H9 (cell line): ENCODE measurements around the gene CNDP2. TPM values are rescaled to one million over a fixed set of nuclear protein-coding genes. Genes with fewer than 3 reads are reported as not detected.

Source experiments
- DNase-seq: peaks from one replicate; pipeline ENCODE4 v3.0.0-alpha.2; 2017
- H2AFZ ChIP-seq: one replicate; pipeline ENCODE4 v1.6.1; 2013; ENCODE audit warnings: mild to moderate bottlenecking, low read length, control low read depth, moderate library complexity
- H2AK5ac ChIP-seq: 2 replicates; pipeline ENCODE4 v1.6.1; 2013; ENCODE audit warnings: low read length, control low read depth, mixed read lengths; ENCODE audit not compliant: insufficient read length
- H2BK120ac ChIP-seq: one replicate; pipeline ENCODE4 v1.6.1; 2013; ENCODE audit warnings: low read depth, mild to moderate bottlenecking, low read length, control low read depth, inconsistent platforms; ENCODE audit not compliant: poor library complexity, severe bottlenecking
- H2BK12ac ChIP-seq: 2 replicates; pipeline ENCODE4 v1.6.1; 2013; ENCODE audit warnings: low read length, control low read depth, mixed read lengths, low read depth; ENCODE audit not compliant: insufficient read length
- H2BK15ac ChIP-seq: 2 replicates; pipeline ENCODE4 v1.6.1; 2013; ENCODE audit warnings: low read depth, low read length, control low read depth
- H2BK20ac ChIP-seq: one replicate; pipeline ENCODE4 v1.6.1; 2013; ENCODE audit warnings: low read depth, mild to moderate bottlenecking, low read length, control low read depth, inconsistent platforms; ENCODE audit not compliant: poor library complexity, severe bottlenecking
- H2BK5ac ChIP-seq: 2 replicates; pipeline ENCODE4 v1.6.1; 2013; ENCODE audit warnings: low read length, control low read depth, mixed read lengths; ENCODE audit not compliant: insufficient read length
- H3K14ac ChIP-seq: 2 replicates; pipeline ENCODE4 v1.6.1; 2013; ENCODE audit warnings: low read length, control low read depth; ENCODE audit not compliant: insufficient read depth
- H3K18ac ChIP-seq: 2 replicates; pipeline ENCODE4 v1.6.1; 2013; ENCODE audit warnings: low read depth, mild to moderate bottlenecking, mixed read lengths, low read length, control low read depth; ENCODE audit not compliant: insufficient read length
- H3K23ac ChIP-seq: 2 replicates; pipeline ENCODE4 v1.6.1; 2013; ENCODE audit warnings: low read length, control low read depth, mixed read lengths, low read depth; ENCODE audit not compliant: insufficient read length
- H3K23me2 ChIP-seq: 2 replicates; pipeline ENCODE4 v1.6.1; 2013; ENCODE audit warnings: low read depth, mild to moderate bottlenecking, mixed read lengths, low read length, control low read depth; ENCODE audit not compliant: insufficient read length, poor library complexity, severe bottlenecking
- H3K27ac ChIP-seq: 2 replicates; pipeline ENCODE4 v1.5.1; 2013; ENCODE audit warnings: low read length, control low read depth, mixed read lengths, low read depth; ENCODE audit not compliant: insufficient read length
- H3K27me3 ChIP-seq: 2 replicates; pipeline ENCODE4 v1.6.1; 2013; ENCODE audit warnings: low read length, control low read depth, inconsistent platforms; ENCODE audit not compliant: insufficient read depth
- H3K4ac ChIP-seq: 2 replicates; pipeline ENCODE4 v1.6.1; 2013; ENCODE audit warnings: low read depth, mild to moderate bottlenecking, control low read depth, inconsistent platforms, low read length, moderate library complexity
- H3K4me1 ChIP-seq: 2 replicates; pipeline ENCODE4 v1.6.1; 2013; ENCODE audit warnings: low read length, control low read depth, inconsistent platforms; ENCODE audit not compliant: insufficient read depth
- H3K4me2 ChIP-seq: 2 replicates; pipeline ENCODE4 v1.6.1; 2013; ENCODE audit warnings: low read length, control low read depth, mixed read lengths; ENCODE audit not compliant: insufficient read length, insufficient read depth
- H3K56ac ChIP-seq: 2 replicates; pipeline ENCODE4 v1.6.1; 2013; ENCODE audit warnings: low read depth, mild to moderate bottlenecking, mixed read lengths, low read length, control low read depth; ENCODE audit not compliant: insufficient read length
- H3K79me1 ChIP-seq: 2 replicates; pipeline ENCODE4 v1.6.1; 2013; ENCODE audit warnings: low read depth, mild to moderate bottlenecking, moderate library complexity, low read length, control low read depth, inconsistent platforms; ENCODE audit not compliant: insufficient read depth, poor library complexity, severe bottlenecking
- H3K79me2 ChIP-seq: 2 replicates; pipeline ENCODE4 v1.6.1; 2013; ENCODE audit warnings: low read length, control low read depth, inconsistent platforms; ENCODE audit not compliant: insufficient read depth
- H3K9ac ChIP-seq: 2 replicates; pipeline ENCODE4 v1.6.1; 2013; ENCODE audit warnings: low read length, control low read depth, mixed read lengths; ENCODE audit not compliant: insufficient read length; ENCODE audit errors: extremely low read depth
- H3K9me3 ChIP-seq: one replicate; pipeline ENCODE4 v1.6.1; 2013; ENCODE audit warnings: low read depth, low read length, inconsistent platforms; ENCODE audit not compliant: control insufficient read depth
- H3T11ph ChIP-seq: one replicate; pipeline ENCODE4 v1.6.1; 2013; ENCODE audit warnings: mild to moderate bottlenecking, low read length, control low read depth, inconsistent platforms
- H4K20me1 ChIP-seq: one replicate; pipeline ENCODE4 v1.6.1; 2013; ENCODE audit not compliant: control insufficient read depth, insufficient read length, insufficient read depth
- H4K5ac ChIP-seq: 2 replicates; pipeline ENCODE4 v1.6.1; 2013; ENCODE audit warnings: low read depth, mild to moderate bottlenecking, mixed read lengths, low read length, control low read depth; ENCODE audit not compliant: insufficient read length
- H4K8ac ChIP-seq: replicated peaks from 2 replicates; pipeline ENCODE4 v1.6.1; 2013; ENCODE audit warnings: low read length, control low read depth, mixed read lengths, low read depth; ENCODE audit not compliant: insufficient read length
- H4K91ac ChIP-seq: 2 replicates; pipeline ENCODE4 v1.6.1; 2013; ENCODE audit warnings: low read depth, mild to moderate bottlenecking, moderate library complexity, mixed read lengths, low read length, control low read depth; ENCODE audit not compliant: insufficient read length
- H3K27ac Mint-ChIP-seq, 3 experiments: 2 replicates in 2 of 3; 3 replicates in 1 of 3; pipeline ENCODE4 v1.8.0; 2020 to 2021; ENCODE audit warnings: mixed read lengths in 3 of 3, mild to moderate bottlenecking in 1 of 3, moderate library complexity in 1 of 3
- H3K27me3 Mint-ChIP-seq: 2 replicates; pipeline ENCODE4 v1.8.0; 2021; ENCODE audit warnings: low read depth, mild to moderate bottlenecking, moderate library complexity, mixed read lengths
- H3K36me3 Mint-ChIP-seq, 3 experiments: 2 replicates in 2 of 3; 3 replicates in 1 of 3; pipeline ENCODE4 v1.8.0; 2020 to 2021; ENCODE audit warnings: low read depth in 3 of 3, mixed read lengths in 3 of 3; ENCODE audit not compliant: insufficient read depth in 1 of 3
- H3K4me1 Mint-ChIP-seq, 2 experiments: 2 replicates each; pipeline ENCODE4 v1.8.0; 2020; ENCODE audit warnings: mixed read lengths in 2 of 2
- H3K4me3 Mint-ChIP-seq, 2 experiments: 2 replicates in 1 of 2; 3 replicates in 1 of 2; pipeline ENCODE4 v1.8.0; 2020 to 2021; ENCODE audit warnings: mild to moderate bottlenecking in 2 of 2, mixed read lengths in 2 of 2, moderate library complexity in 1 of 2
- H3K9me3 Mint-ChIP-seq, 2 experiments: 2 replicates in 1 of 2; 3 replicates in 1 of 2; pipeline ENCODE4 v1.8.0; 2020; ENCODE audit warnings: mild to moderate bottlenecking in 2 of 2, mixed read lengths in 2 of 2, moderate library complexity in 1 of 2
- WGBS: extraction: QIAGEN DNeasy Blood & Tissue Kit; methylation state at CpG from one replicate; pipeline ENCODE4 v1.1.7; 2013; ENCODE audit warnings: missing lambda C conversion rate, low lambda C conversion rate, mixed read lengths; ENCODE audit not compliant: insufficient read length; ENCODE audit errors: extremely low coverage; 5-methylcytosine and 5-hydroxymethylcytosine counted together
- total RNA-seq: library from RNA; stranded (reverse); gene quantifications from 2 replicates; pipeline ENCODE4 v1.2.1, GENCODE V29; 2021
- TF ChIP-seq, protein P1 (sequence below): fragments of 200-600 bp; sonication (generic); conservative IDR thresholded peaks from 3 replicates; pipeline ENCODE4 v1.8.0; 2021; ENCODE audit warnings: antibody characterized with exemption, mild to moderate bottlenecking

CNDP2 gene
- total RNA-seq, 1 experiment from 2014 or later: 212 TPM

- H3T11ph ChIP-seq: no peak within 1 kb of the TSS
- no CpG with 5 or more reads among the region's 21 CpGs for WGBS
- H3K27ac ChIP-seq: no peak within 1 kb of the TSS
- H3K79me1 ChIP-seq: no peaks in the 10 kb centered on the region
- H2BK120ac ChIP-seq: no peak within 1 kb of the TSS
- H2BK20ac ChIP-seq: no peak within 1 kb of the TSS
- no peaks in the 10 kb centered on the region for H3K27me3 ChIP-seq
- peak; percentile 31 for DNase-seq
- H2AFZ ChIP-seq: no peak within 1 kb of the TSS
- H3K23ac ChIP-seq: no peak within 1 kb of the TSS
- no peak within 1 kb of the TSS for H4K91ac ChIP-seq
- H2BK15ac ChIP-seq: no peak within 1 kb of the TSS
- no peak within 1 kb of the TSS for H3K56ac ChIP-seq
- H3K4me2 ChIP-seq: no peak within 1 kb of the TSS
- H2BK5ac ChIP-seq: no peak within 1 kb of the TSS
- Mint-ChIP-seq H3K4me3 (no peak within 1 kb of the TSS), H3K4me1 (0 out of 4 replicates have a peak, but pooled peaks cover 0 to 3% of the 10 kb centered on the region in 2 experiments), H3K9me3 (peaks cover 5 to 10% of the 10 kb centered on the region in 2 experiments; a peak in 4 of 5 replicates), H3K36me3 (no peaks in the 10 kb centered on the region; a peak in 1 of 7 replicates), H3K27me3 (peaks cover 14% of the 10 kb centered on the region), H3K27ac (peak within 1 kb of the TSS in 1 of 3 experiments; percentile 68; a peak in 2 of 7 replicates)
- no peak within 1 kb of the TSS for H4K8ac ChIP-seq
- H4K5ac ChIP-seq: no peak within 1 kb of the TSS
- no peak within 1 kb of the TSS for H3K9ac ChIP-seq
- TF ChIP-seq, protein P1, sequence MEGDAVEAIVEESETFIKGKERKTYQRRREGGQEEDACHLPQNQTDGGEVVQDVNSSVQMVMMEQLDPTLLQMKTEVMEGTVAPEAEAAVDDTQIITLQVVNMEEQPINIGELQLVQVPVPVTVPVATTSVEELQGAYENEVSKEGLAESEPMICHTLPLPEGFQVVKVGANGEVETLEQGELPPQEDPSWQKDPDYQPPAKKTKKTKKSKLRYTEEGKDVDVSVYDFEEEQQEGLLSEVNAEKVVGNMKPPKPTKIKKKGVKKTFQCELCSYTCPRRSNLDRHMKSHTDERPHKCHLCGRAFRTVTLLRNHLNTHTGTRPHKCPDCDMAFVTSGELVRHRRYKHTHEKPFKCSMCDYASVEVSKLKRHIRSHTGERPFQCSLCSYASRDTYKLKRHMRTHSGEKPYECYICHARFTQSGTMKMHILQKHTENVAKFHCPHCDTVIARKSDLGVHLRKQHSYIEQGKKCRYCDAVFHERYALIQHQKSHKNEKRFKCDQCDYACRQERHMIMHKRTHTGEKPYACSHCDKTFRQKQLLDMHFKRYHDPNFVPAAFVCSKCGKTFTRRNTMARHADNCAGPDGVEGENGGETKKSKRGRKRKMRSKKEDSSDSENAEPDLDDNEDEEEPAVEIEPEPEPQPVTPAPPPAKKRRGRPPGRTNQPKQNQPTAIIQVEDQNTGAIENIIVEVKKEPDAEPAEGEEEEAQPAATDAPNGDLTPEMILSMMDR: no peak
- H3K9me3 ChIP-seq: no peaks in the 10 kb centered on the region
- no peak within 1 kb of the TSS for H2AK5ac ChIP-seq
- no peak within 1 kb of the TSS for H3K4ac ChIP-seq
- no peaks in the 10 kb centered on the region for H4K20me1 ChIP-seq
- H3K4me1 ChIP-seq: no peaks in the 10 kb centered on the region
- H3K18ac ChIP-seq: no peak within 1 kb of the TSS
- H3K79me2 ChIP-seq: no peaks in the 10 kb centered on the region
- H2BK12ac ChIP-seq: no peak within 1 kb of the TSS
- no peak within 1 kb of the TSS for H3K14ac ChIP-seq
- peaks cover 2% of the 10 kb centered on the region for H3K23me2 ChIP-seq
Observed at GRCh38 chr18:74534150-74534969, 38.2 kb downstream of the CNDP2 start, which contains the start of gene CNDP1. CNDP1 (plus strand) TSS chr18:74534500; CDS start chr18:74534668, 168 bp downstream.
